ENCODE data around the gene SLC1A3. TPM values are rescaled to one million over a fixed set of nuclear protein-coding genes. Genes with fewer than 3 reads are reported as not detected.

SLC1A3 gene
- total and polyA plus RNA-seq, 2 donors (not counting 1 experiment from before 2014, with no cell fraction given), result 0.37 TPM; not detected in 1

GRCh38 chr5:36705055-36705454 lies 98.6 kb downstream of the SLC1A3 start:
- no peak overlapping the region for H3K9ac ChIP-seq (ENCODE audit: low read length)
- Mint-ChIP-seq H3K4me1 (peaks cover 25% of the 10 kb centered on the region), H3K27me3 (no peaks in the 10 kb centered on the region), H3K9me3 (ENCODE audit: insufficient read depth) (peaks cover 2% of the 10 kb centered on the region), H3K4me3 (no peak overlapping the region), H3K27ac (no peak overlapping the region)
- peaks cover 3 to 16% of the 10 kb centered on the region in 2 experiments for H3K36me3 ChIP-seq (replicated peaks in 1 of 2; ENCODE audit: control extremely low read depth in 1 of 2, control insufficient read depth in 1 of 2, extremely low read depth in 1 of 2, insufficient read depth in 2 of 2, low read length in 1 of 2)
- no peak overlapping the region for H3K4me2 ChIP-seq (replicated peaks; ENCODE audit: low read depth, low read length, poor library complexity, severe bottlenecking)
- peaks cover 23 to 25% of the 10 kb centered on the region in 2 donors for H3K4me1 ChIP-seq (ENCODE audit: control insufficient read depth in 2 of 2, insufficient read depth in 2 of 2, low read length in 2 of 2)
- intact Hi-C loops (cut with micrococcal nuclease), result no loop called here
- H3K79me2 ChIP-seq (ENCODE audit: control insufficient read depth, insufficient read depth, low read length), result peaks cover 28% of the 10 kb centered on the region
- peaks cover 0 to 6% (median 0%) of the 10 kb centered on the region in 3 donors for H3K9me3 ChIP-seq (ENCODE audit: control extremely low read depth in 1 of 3, control insufficient read depth in 2 of 3, insufficient read depth in 1 of 3, low read length in 2 of 3)
- H3K4me3 ChIP-seq (ENCODE audit: control extremely low read depth in 1 of 5, extremely low read depth in 1 of 5, insufficient read depth in 1 of 5, low read depth in 2 of 5, low read length in 4 of 5), result no peak overlapping the region
- POLR2A ChIA-PET, result no interaction called here
- H2AFZ ChIP-seq (ENCODE audit: insufficient read depth, low read depth, low read length, poor library complexity, severe bottlenecking), result no peak overlapping the region
- no peak for DNase-seq
- WGBS (ENCODE audit: insufficient coverage), result 90% methylated on average over 3 of the region's 3 CpGs
- peaks cover 7% of the 10 kb centered on the region for H4K20me1 ChIP-seq (ENCODE audit: control insufficient read depth, insufficient read depth, low read length, poor library complexity, severe bottlenecking)
- H3K27me3 ChIP-seq (replicated peaks in 1 of 4; ENCODE audit: control extremely low read depth in 1 of 4, control insufficient read depth in 3 of 4, insufficient read depth in 4 of 4, low read length in 3 of 4), result no peaks in the 10 kb centered on the region
- TF ChIP-seq CTCF (IDR thresholded peaks at IDR 0.05) (no peak), EZH2 (IDR thresholded peaks at IDR 0.05; ENCODE audit: borderline replicate concordance, insufficient read depth, low read depth, low read length, poor library complexity, severe bottlenecking) (no peak)
- H3K27ac ChIP-seq (ENCODE audit: low read length in 2 of 2), result no peak overlapping the region
- no peak for ATAC-seq (ENCODE audit: low read depth)
- CTCF ChIA-PET, result interaction anchor here (0.5 to 6.9 kb wide), 4 partner anchors 9 to 33 kb away, joined by 3 to 27 read pairs (median 4); no protein-coding TSS in a partner anchor

GRCh38 chr5:36706662-36707061 lies 100.3 kb downstream of the SLC1A3 start:
- Histone ChIP-seq H3K9ac (ENCODE audit: low read length) (no peak overlapping the region), H3K4me2 (replicated peaks; ENCODE audit: low read depth, low read length, poor library complexity, severe bottlenecking) (no peak overlapping the region), H3K4me1 (ENCODE audit: control insufficient read depth in 2 of 2, insufficient read depth in 2 of 2, low read length in 2 of 2) (peaks cover 9 to 10% of the 10 kb centered on the region in 2 donors), H3K27ac (ENCODE audit: low read length in 2 of 2) (no peak overlapping the region), H3K4me3 (ENCODE audit: control extremely low read depth in 1 of 5, extremely low read depth in 1 of 5, insufficient read depth in 1 of 5, low read depth in 2 of 5, low read length in 4 of 5) (no peak overlapping the region), H3K27me3 (replicated peaks in 1 of 4; ENCODE audit: control extremely low read depth in 1 of 4, control insufficient read depth in 3 of 4, insufficient read depth in 4 of 4, low read length in 3 of 4) (no peaks in the 10 kb centered on the region), H3K36me3 (replicated peaks in 1 of 2; ENCODE audit: control extremely low read depth in 1 of 2, control insufficient read depth in 1 of 2, extremely low read depth in 1 of 2, insufficient read depth in 2 of 2, low read length in 1 of 2) (peaks cover 3 to 20% of the 10 kb centered on the region in 2 experiments), H2AFZ (ENCODE audit: insufficient read depth, low read depth, low read length, poor library complexity, severe bottlenecking) (no peak overlapping the region), H3K79me2 (ENCODE audit: control insufficient read depth, insufficient read depth, low read length) (peaks cover 34% of the 10 kb centered on the region), H3K9me3 (ENCODE audit: control extremely low read depth in 1 of 3, control insufficient read depth in 2 of 3, insufficient read depth in 1 of 3, low read length in 2 of 3) (peaks cover 0 to 6% (median 0%) of the 10 kb centered on the region in 3 donors), H4K20me1 (ENCODE audit: control insufficient read depth, insufficient read depth, low read length, poor library complexity, severe bottlenecking) (peaks cover 2% of the 10 kb centered on the region)
- intact Hi-C loops (cut with micrococcal nuclease), result no loop called here
- no peak for TF ChIP-seq CTCF (IDR thresholded peaks at IDR 0.05)
- TF ChIP-seq EZH2 (IDR thresholded peaks at IDR 0.05; ENCODE audit: borderline replicate concordance, insufficient read depth, low read depth, low read length, poor library complexity, severe bottlenecking), result no peak
- WGBS (ENCODE audit: insufficient coverage), result 100% methylated on average over 1 of the region's 4 CpGs
- H3K4me1 Mint-ChIP-seq, result peaks cover 12% of the 10 kb centered on the region
- H3K27ac Mint-ChIP-seq, result no peak overlapping the region
- no peak for ATAC-seq (ENCODE audit: low read depth)
- no peak overlapping the region for H3K4me3 Mint-ChIP-seq
- POLR2A ChIA-PET, result no interaction called here
- H3K9me3 Mint-ChIP-seq (ENCODE audit: insufficient read depth), result peaks cover 2% of the 10 kb centered on the region
- H3K27me3 Mint-ChIP-seq, result no peaks in the 10 kb centered on the region
- CTCF ChIA-PET, result interaction anchor here (1.0 to 6.9 kb wide), 6 partner anchors 10 to 465 kb away, joined by 3 to 27 read pairs (median 6); partner anchors contain the start of gene NADK2
- no peak for DNase-seq

Measured in B cell (primary cell).